CD14-positive monocyte (primary cell): ENCODE measurements around the gene PRKN. TPM values are rescaled to one million over a fixed set of nuclear protein-coding genes. Genes with fewer than 3 reads are reported as not detected.

Experiments
- DNase-seq, 3 donors: peaks; one replicate each; pipeline ENCODE4 v3.0.0-alpha.2; 2011 to 2022
- H2AFZ ChIP-seq: 2 replicates; pipeline ENCODE4 v1.6.0; 2012; ENCODE audit warnings: mild to moderate bottlenecking, low read depth, low read length, inconsistent platforms; ENCODE audit not compliant: insufficient read depth, poor library complexity, severe bottlenecking
- H3K27ac ChIP-seq, 2 donors: 1 replicate in 1 of 2; 2 replicates in 1 of 2; pipeline ENCODE4 v1.5.1; 2012 to 2013; ENCODE audit warnings: low read length in 2 of 2, control low read depth in 1 of 2, inconsistent platforms in 1 of 2, low read depth in 1 of 2, mild to moderate bottlenecking in 1 of 2
- H3K27me3 ChIP-seq, 2 donors: one replicate each; pipeline versions ENCODE4 v1.6.0 to v1.6.1; 2011 to 2013; ENCODE audit warnings: low read length in 2 of 2; ENCODE audit not compliant: control insufficient read depth in 2 of 2, insufficient read depth in 2 of 2
- H3K36me3 ChIP-seq, 2 donors: replicated peaks in 1 of 2; 1 replicate in 1 of 2; 2 replicates in 1 of 2; pipeline versions ENCODE4 v1.5.1 to v1.6.1; 2012 to 2013; ENCODE audit warnings: low read length in 2 of 2, control low read depth in 1 of 2, inconsistent platforms in 1 of 2, mild to moderate bottlenecking in 1 of 2; ENCODE audit not compliant: insufficient read depth in 2 of 2, control insufficient read depth in 1 of 2
- H3K4me1 ChIP-seq, 2 donors: 1 replicate in 1 of 2; 2 replicates in 1 of 2; pipeline versions ENCODE4 v1.5.1 to v1.6.1; 2012 to 2013; ENCODE audit warnings: low read length in 2 of 2, control low read depth in 1 of 2, inconsistent platforms in 1 of 2, mild to moderate bottlenecking in 1 of 2, moderate library complexity in 1 of 2; ENCODE audit not compliant: insufficient read depth in 2 of 2, control insufficient read depth in 1 of 2
- H3K4me2 ChIP-seq: replicated peaks from 2 replicates; pipeline ENCODE3; 2012; ENCODE audit warnings: low read length, moderate library complexity, mild to moderate bottlenecking; ENCODE audit not compliant: poor library complexity, severe bottlenecking; ENCODE audit errors: extremely low read depth
- H3K4me3 ChIP-seq, 3 experiments: fragments of 200-600 bp in 1 of 3; sonication (generic) in 1 of 3; replicated peaks in 1 of 3; 1 replicate in 2 of 3; 2 replicates in 1 of 3; pipeline ENCODE4 v1.5.1; 2011 to 2013; ENCODE audit warnings: low read length in 3 of 3, mild to moderate bottlenecking in 3 of 3, control low read depth in 2 of 3, low read depth in 2 of 3, inconsistent platforms in 1 of 3, moderate library complexity in 1 of 3
- H3K79me2 ChIP-seq: 2 replicates; pipeline ENCODE4 v1.6.0; 2012; ENCODE audit warnings: mild to moderate bottlenecking, control low read depth, inconsistent platforms, low read length, moderate library complexity; ENCODE audit not compliant: insufficient read depth
- H3K9ac ChIP-seq: 2 replicates; pipeline ENCODE4 v1.6.0; 2017; ENCODE audit warnings: low read length, mild to moderate bottlenecking; ENCODE audit not compliant: insufficient read depth, poor library complexity, severe bottlenecking
- H3K9me3 ChIP-seq, 2 donors: replicated peaks in 1 of 2; 1 replicate in 1 of 2; 2 replicates in 1 of 2; pipeline versions ENCODE4 v1.5.1 to v1.6.1; 2012 to 2013; ENCODE audit warnings: low read length in 2 of 2, control low read depth in 1 of 2; ENCODE audit not compliant: control insufficient read depth in 1 of 2, insufficient read depth in 1 of 2
- H4K20me1 ChIP-seq: 2 replicates; pipeline ENCODE4 v1.6.0; 2012; ENCODE audit warnings: mild to moderate bottlenecking, low read length, control low read depth, moderate library complexity; ENCODE audit not compliant: insufficient read depth
- H3K27ac Mint-ChIP-seq, 7 donors: one replicate each; pipeline ENCODE4 v1.8.0; 2020; ENCODE audit warnings: mild to moderate bottlenecking in 7 of 7, mixed read lengths in 7 of 7, moderate library complexity in 6 of 7, inconsistent platforms in 2 of 7
- H3K27me3 Mint-ChIP-seq, 3 donors: one replicate each; pipeline ENCODE4 v1.8.0; 2021 to 2022; ENCODE audit warnings: low read depth in 3 of 3, mild to moderate bottlenecking in 3 of 3, mixed read lengths in 3 of 3, moderate library complexity in 3 of 3, inconsistent platforms in 1 of 3
- H3K36me3 Mint-ChIP-seq, 2 donors: one replicate each; pipeline ENCODE4 v1.8.0; 2020; ENCODE audit warnings: mixed read lengths in 2 of 2, inconsistent platforms in 1 of 2, mild to moderate bottlenecking in 1 of 2
- H3K4me1 Mint-ChIP-seq: one replicate; pipeline ENCODE4 v1.8.0; 2020; ENCODE audit warnings: mild to moderate bottlenecking, mixed read lengths
- H3K4me3 Mint-ChIP-seq, 2 donors: one replicate each; pipeline ENCODE4 v1.8.0; 2020; ENCODE audit warnings: mild to moderate bottlenecking in 2 of 2, mixed read lengths in 2 of 2, moderate library complexity in 1 of 2
- H3K9me3 Mint-ChIP-seq, 7 donors: one replicate each; pipeline ENCODE4 v1.8.0; 2020 to 2022; ENCODE audit warnings: mixed read lengths in 7 of 7, mild to moderate bottlenecking in 6 of 7, moderate library complexity in 6 of 7, inconsistent platforms in 2 of 7
- WGBS: methylation state at CpG from one replicate; pipeline ENCODE4 v1.1.5; 2013; ENCODE audit warnings: missing lambda C conversion rate; ENCODE audit not compliant: insufficient coverage; 5-methylcytosine and 5-hydroxymethylcytosine counted together
- intact Hi-C, 2 donors: fragments of 100-400 bp; cut with micrococcal nuclease; formaldehyde crosslinking; loops; one replicate each; pipeline versions ENCODE4 v1.15.0 to v1.15.1; 2023
- polyA plus RNA-seq, 3 donors: library from polyadenylated mRNA; depleted of rRNA in 1 of 3; unstranded in 2 of 3; stranded (reverse) in 1 of 3; fragments of 300-500 nt in 2 of 3; fragments of >200 nt in 1 of 3; fragmentation: Illumina TruSeq in 2 of 3; gene quantifications; 1 replicate in 2 of 3; 2 replicates in 1 of 3; pipeline ENCODE4 v1.2.3, GENCODE V29; 2012 to 2021
- TF ChIP-seq, protein P1 (sequence below): fragments of 200-600 bp; IDR thresholded peaks from one replicate; pipeline ENCODE4 v1.8.0; 2022; ENCODE audit warnings: antibody characterized with exemption, mild to moderate bottlenecking

PRKN gene
- polyA plus RNA-seq, 3 donors = 0.19 to 0.21 TPM; not detected in 1

DNA sequence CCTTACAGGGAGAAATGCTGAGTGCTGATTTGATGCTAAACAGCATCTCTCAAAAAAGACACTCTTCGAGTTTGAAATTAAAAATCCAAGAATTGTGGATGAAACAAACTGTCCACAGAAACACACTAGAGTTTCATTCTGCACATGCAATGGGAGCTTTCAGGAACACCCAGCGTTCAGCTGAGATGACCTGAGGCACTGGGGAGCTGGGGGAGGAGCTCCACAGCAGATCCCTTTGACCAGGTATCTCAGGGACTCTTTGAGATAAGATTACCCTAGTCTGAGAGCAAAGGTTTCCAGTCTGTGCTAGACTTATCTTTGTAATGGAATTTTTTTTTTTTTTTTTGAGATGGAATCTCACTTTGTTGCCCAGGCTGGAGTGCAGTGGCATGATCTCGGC, 1382.9 kb downstream of the PRKN start:
- H3K4me3 Mint-ChIP-seq = no peak overlapping the region
- Histone ChIP-seq H3K27me3 (no peaks in the 10 kb centered on the region), H3K4me1 (no peaks in the 10 kb centered on the region), H3K9ac (no peak overlapping the region), H3K27ac (no peak overlapping the region), H4K20me1 (no peaks in the 10 kb centered on the region), H3K9me3 (no peaks in the 10 kb centered on the region), H2AFZ (no peak overlapping the region), H3K36me3 (no peaks in the 10 kb centered on the region), H3K79me2 (no peaks in the 10 kb centered on the region), H3K4me2 (no peak overlapping the region), H3K4me3 (no peak overlapping the region)
- peaks cover 0 to 2% (median 0%) of the 10 kb centered on the region in 7 donors for H3K9me3 Mint-ChIP-seq
- no peaks in the 10 kb centered on the region for H3K36me3 Mint-ChIP-seq
- TF ChIP-seq, protein P1, sequence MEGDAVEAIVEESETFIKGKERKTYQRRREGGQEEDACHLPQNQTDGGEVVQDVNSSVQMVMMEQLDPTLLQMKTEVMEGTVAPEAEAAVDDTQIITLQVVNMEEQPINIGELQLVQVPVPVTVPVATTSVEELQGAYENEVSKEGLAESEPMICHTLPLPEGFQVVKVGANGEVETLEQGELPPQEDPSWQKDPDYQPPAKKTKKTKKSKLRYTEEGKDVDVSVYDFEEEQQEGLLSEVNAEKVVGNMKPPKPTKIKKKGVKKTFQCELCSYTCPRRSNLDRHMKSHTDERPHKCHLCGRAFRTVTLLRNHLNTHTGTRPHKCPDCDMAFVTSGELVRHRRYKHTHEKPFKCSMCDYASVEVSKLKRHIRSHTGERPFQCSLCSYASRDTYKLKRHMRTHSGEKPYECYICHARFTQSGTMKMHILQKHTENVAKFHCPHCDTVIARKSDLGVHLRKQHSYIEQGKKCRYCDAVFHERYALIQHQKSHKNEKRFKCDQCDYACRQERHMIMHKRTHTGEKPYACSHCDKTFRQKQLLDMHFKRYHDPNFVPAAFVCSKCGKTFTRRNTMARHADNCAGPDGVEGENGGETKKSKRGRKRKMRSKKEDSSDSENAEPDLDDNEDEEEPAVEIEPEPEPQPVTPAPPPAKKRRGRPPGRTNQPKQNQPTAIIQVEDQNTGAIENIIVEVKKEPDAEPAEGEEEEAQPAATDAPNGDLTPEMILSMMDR = no peak
- no peak for DNase-seq
- H3K27me3 Mint-ChIP-seq = peaks cover 0 to 6% (median 2%) of the 10 kb centered on the region in 3 donors
- no peak overlapping the region for H3K27ac Mint-ChIP-seq
- H3K4me1 Mint-ChIP-seq = no peaks in the 10 kb centered on the region
- intact Hi-C loops = loop anchor here in 1 of 2 donors (10.0 kb wide), 1 partner anchor 60 kb away; no protein-coding TSS in a partner anchor
- 82% methylated on average over 1 of the region's 3 CpGs for whole genome bisulfite sequencing

DNA sequence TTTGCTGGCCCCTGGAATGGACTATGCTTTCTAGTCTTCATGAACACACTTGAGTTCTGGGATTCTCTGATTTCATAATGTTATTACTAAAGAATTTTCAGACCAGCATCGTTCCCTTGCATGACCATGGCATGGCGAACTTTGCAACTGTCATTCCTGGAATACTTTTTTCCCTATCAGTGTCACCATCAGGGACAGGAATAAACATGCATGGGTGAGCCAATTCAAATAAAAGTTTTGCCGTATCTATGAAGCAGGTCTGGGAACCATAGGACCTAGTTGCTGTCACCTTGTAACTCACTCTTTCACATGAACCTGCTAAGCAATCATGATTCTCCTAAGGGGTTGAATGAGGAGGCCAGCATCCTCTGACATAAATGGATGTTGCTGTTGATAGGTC, 1385.5 kb downstream of the PRKN start:
- Histone ChIP-seq H3K27me3 (no peaks in the 10 kb centered on the region), H3K27ac (no peak overlapping the region), H3K4me2 (no peak overlapping the region), H3K9ac (no peak overlapping the region), H2AFZ (no peak overlapping the region), H3K79me2 (no peaks in the 10 kb centered on the region), H3K9me3 (no peaks in the 10 kb centered on the region), H3K36me3 (no peaks in the 10 kb centered on the region), H3K4me1 (no peaks in the 10 kb centered on the region), H3K4me3 (no peak overlapping the region), H4K20me1 (no peaks in the 10 kb centered on the region)
- WGBS = 100% methylated on average over 2 of the region's 3 CpGs
- Mint-ChIP-seq H3K9me3 (peaks cover 2 to 3% (median 2%) of the 10 kb centered on the region in 7 donors), H3K27ac (no peak overlapping the region), H3K36me3 (no peaks in the 10 kb centered on the region), H3K27me3 (peaks cover 0 to 6% (median 2%) of the 10 kb centered on the region in 3 donors), H3K4me1 (no peaks in the 10 kb centered on the region), H3K4me3 (no peak overlapping the region)
- DNase-seq = no peak
- intact Hi-C loops = loop anchor here in 1 of 2 donors (10.0 kb wide), 1 partner anchor 57 kb away; no protein-coding TSS in a partner anchor
- TF ChIP-seq, protein P1 = no peak
